GM21528 (cell line): ENCODE measurements around the gene TRIM29.

ENCODE experiments used
- ATAC-seq: cut with Tn5 transposase; IDR thresholded peaks from one replicate; pipeline ENCODE4 v1.9.1; 2021; ENCODE audit warnings: mild to moderate bottlenecking, moderate library complexity; ENCODE audit not compliant: unreplicated experiment, low FRiP score

The TRIM29 gene

GRCh38 chr11:120125024-120125423 is 12.9 kb downstream of the TRIM29 start:
- no peak for ATAC-seq

- ATAC-seq, result no peak
Measured at GRCh38 chr11:120124355-120124754, 13.6 kb downstream of the TRIM29 start.

- no peak for ATAC-seq
Measured at GRCh38 chr11:120123946-120124345, 14.0 kb downstream of the TRIM29 start.

- no peak for ATAC-seq
Measured at GRCh38 chr11:120122924-120123683, 14.8 kb downstream of the TRIM29 start.

GRCh38 chr11:120121914-120122473 is 15.9 kb downstream of the TRIM29 start:
- ATAC-seq, result no peak

GRCh38 chr11:120121336-120121735 is 16.6 kb downstream of the TRIM29 start:
- ATAC-seq, result no peak

GRCh38 chr11:120120805-120121335 is 17.0 kb downstream of the TRIM29 start:
- no peak for ATAC-seq

GRCh38 chr11:120119121-120119520 is 18.8 kb downstream of the TRIM29 start:
- no peak for ATAC-seq

- ATAC-seq, result no peak
Measured at GRCh38 chr11:120117991-120118390, 19.9 kb downstream of the TRIM29 start.

GRCh38 chr11:120116966-120117365 is 20.9 kb downstream of the TRIM29 start:
- ATAC-seq, result no peak

GRCh38 chr11:120115272-120116000 is 22.5 kb downstream of the TRIM29 start:
- no peak for ATAC-seq

- ATAC-seq, result no peak
Measured at GRCh38 chr11:120112174-120112796, 25.6 kb downstream of the TRIM29 start.

GRCh38 chr11:120109531-120109930 is 28.4 kb downstream of the TRIM29 start:
- no peak for ATAC-seq

- ATAC-seq, result no peak
Measured at GRCh38 chr11:120108785-120109168, 29.1 kb downstream of the TRIM29 start.

- peak; percentile 52 for ATAC-seq
Measured at GRCh38 chr11:120108154-120108784, 29.6 kb downstream of the TRIM29 start.

- ATAC-seq, result no peak
Measured at GRCh38 chr11:120107692-120108091, 30.2 kb downstream of the TRIM29 start.

- ATAC-seq, result no peak
Measured at GRCh38 chr11:120106354-120107150, 31.4 kb downstream of the TRIM29 start.

GRCh38 chr11:120105576-120105975 is 32.3 kb downstream of the TRIM29 start:
- ATAC-seq, result no peak

GRCh38 chr11:120104041-120104565 is 33.8 kb downstream of the TRIM29 start:
- ATAC-seq, result no peak

GRCh38 chr11:120102864-120103122 is 35.1 kb downstream of the TRIM29 start:
- no peak for ATAC-seq
